Stimulated activated CD8-positive, alpha-beta memory T cell treated with anti-CD3 and anti-CD28 coated beads, Interleukin-7, amount 100 ng/mL, for 4 hours (primary cell): Measurements from ENCODE around the gene PDE4A.
"Not testable (repeated sequence)": the region's sequence is repeated elsewhere in the genome, so short reads cannot be mapped to it uniquely, and the experiment has no call there.

Experiments used
- DNase-seq, 2 donors: peaks; one replicate each; pipeline ENCODE4 v3.0.0-alpha.2; 2020; ENCODE audit warnings: low read depth in 2 of 2

The PDE4A gene

DNA sequence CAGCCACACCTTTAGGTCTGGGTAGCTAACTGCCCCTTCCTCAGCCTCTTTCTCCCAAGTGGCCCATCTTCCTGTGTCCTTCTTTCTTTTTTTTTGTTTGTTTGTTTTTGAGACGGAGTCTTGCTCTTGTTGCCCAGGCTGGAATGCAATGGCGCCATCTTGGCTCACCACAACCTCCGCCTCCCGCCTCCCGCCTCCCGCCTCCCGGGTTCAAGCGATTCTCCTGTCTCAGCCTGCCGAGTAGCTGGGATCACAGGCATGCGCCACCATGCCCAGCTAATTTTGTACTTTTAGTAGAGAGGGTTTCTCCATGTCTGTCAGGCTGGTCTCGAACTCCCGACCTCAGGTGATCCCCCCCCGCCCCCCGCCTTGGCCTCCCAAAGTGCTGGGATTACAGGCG is 41.7 kb downstream of the PDE4A start:
- DNase-seq, result not testable (repeated sequence)

- DNase-seq, result no peak
Observed at GRCh38 chr19:10462557-10462956, 42.2 kb downstream of the PDE4A start.

GRCh38 chr19:10464456-10464855 is 44.1 kb downstream of the PDE4A start:
- no peak for DNase-seq

- no peak for DNase-seq
Observed at GRCh38 chr19:10467104-10467706, 46.9 kb downstream of the PDE4A start.

GRCh38 chr19:10468133-10468532 is 47.8 kb downstream of the PDE4A start:
- DNase-seq, result no peak

GRCh38 chr19:10471909-10472308 is 51.6 kb downstream of the PDE4A start:
- DNase-seq, result no peak

- DNase-seq, result no peak
Observed at GRCh38 chr19:10473192-10473591, 52.9 kb downstream of the PDE4A start.

- DNase-seq, result no peak
Observed at GRCh38 chr19:10474962-10475451, 54.7 kb downstream of the PDE4A start.

DNA sequence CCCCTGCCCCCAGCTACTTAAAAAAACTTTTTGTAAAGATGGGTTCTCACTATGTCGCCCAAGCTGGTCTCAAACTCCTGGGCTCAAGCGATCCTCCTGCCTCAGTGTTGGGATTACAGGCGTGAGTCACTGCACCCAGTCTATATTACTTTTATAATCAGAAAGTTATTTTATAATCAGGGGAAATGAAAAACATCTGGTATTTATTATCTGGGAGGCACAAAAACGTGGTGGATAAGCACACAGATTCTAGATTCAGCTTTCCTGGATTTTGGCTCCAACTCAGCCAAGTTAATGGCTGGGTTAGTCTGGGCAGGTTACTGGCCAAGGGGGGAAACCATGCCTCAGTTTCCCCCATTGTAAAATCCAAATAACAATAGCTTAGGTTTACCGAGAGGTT is 58.1 kb downstream of the PDE4A start:
- no peak for DNase-seq

DNA sequence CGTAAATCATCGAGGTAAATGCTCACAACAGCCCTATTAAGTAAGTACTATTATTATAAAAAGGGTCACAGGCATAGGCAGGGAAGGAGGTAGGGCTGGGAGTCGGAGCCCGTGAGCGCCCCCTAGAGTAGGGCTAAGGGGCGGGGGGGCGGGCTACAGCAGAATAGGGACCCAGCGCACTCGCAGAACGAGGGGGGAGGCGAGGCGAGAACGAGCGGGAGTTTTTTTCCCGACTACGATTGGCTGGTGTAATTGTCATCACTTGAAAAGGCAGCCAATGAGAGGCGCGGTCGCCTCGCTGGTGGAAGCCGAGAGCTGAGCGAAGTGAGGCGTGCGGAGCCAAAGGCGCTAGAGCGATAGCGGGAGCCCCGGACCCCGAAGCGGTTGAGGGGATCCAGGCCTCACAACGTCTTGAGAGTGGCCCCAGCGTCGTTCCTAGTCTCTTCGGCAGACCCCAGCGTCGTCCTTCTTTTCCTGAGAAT is 58.6 kb downstream of the PDE4A start:
- DNase-seq, result peak; percentile 85 to 87

DNA sequence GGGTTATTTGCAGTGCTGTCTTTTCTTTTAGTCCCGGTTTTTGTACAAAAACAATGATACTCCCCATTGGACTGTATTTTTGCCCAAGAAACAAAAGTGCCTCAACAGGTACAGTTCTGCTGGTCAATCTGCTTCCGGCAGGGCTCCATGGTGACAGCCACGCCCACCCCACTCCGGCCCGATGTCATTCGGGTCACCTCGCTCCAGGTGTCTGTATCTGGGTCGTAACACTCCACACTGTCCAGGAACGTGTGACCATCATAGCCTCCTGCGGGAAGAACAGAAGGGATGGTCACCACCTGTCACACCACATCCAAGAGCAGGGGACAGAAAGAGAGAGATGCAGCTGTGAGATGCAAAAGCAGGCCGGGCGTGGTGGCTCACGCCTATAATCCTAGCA is 66.2 kb downstream of the PDE4A start:
- no peak for DNase-seq

GRCh38 chr19:10491472-10492047 is 71.2 kb downstream of the PDE4A start:
- DNase-seq, result no peak

DNA sequence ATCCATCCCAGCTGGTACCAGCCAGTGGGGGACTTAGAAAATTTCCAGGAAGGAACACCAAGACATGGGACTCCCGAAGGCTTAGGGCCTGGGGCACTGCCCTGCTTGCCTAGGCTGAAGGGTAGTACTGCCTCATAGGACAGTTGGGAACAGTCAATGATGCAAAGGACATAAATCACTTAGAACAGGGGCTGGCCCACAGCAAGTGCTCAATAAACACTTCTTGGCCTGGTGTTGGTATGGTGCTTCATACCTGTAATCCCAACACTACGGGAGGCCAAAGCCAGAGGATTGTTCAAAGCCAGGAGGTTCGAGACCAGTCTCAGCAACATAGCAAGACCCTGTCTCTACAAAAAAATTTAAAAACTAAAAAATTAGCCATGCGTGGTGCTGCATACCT is 77.0 kb downstream of the PDE4A start:
- DNase-seq, result no peak

GRCh38 chr19:10499550-10500246 is 79.4 kb downstream of the PDE4A start:
- DNase-seq, result no peak

DNA sequence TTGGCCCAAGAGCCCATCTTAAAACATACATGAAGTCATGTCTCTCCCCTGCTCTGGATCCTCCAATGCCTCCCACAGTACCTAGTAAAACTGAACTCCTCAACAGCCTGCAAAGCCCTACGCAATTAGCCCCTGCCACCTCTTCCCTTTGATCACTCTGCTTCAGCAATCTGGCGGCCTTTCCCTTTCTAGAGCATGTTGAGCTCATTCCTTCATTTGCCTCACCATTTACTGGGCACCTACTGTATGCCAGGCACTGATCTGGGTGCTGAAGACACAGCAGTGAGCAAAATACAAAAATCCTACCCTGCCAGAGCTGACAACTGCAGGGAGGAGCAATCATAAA is 79.9 kb downstream of the PDE4A start:
- no peak for DNase-seq

DNA sequence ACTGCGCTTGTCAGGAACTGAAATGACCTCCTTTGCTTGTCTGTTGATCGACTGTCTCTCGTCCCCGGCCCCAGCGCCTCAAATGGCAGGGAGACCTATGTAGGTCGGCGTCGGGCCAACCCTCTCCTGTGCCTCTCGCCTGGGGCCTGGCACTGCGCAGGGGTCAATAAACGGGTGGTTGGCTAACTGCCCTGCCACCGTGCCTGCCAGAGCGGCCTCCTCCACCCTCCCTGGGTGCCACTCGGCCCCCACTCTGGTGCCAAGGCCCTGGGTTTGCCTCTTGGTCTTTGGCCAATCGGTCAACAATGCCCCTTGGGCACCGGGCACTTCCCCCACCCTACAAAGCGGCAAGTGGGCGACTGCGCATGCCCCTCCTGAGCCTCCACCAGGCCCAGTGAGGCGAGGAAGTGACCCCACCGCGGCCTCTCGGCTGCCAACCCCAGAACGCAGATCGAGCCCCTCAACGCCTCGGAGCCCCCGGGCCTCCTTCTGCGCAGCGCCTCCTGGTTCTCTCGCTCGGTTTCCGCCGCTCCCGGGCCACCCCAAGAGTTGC is 81.7 kb downstream of the PDE4A start:
- DNase-seq, result peak in 1 of 2 donors; percentile 34

DNA sequence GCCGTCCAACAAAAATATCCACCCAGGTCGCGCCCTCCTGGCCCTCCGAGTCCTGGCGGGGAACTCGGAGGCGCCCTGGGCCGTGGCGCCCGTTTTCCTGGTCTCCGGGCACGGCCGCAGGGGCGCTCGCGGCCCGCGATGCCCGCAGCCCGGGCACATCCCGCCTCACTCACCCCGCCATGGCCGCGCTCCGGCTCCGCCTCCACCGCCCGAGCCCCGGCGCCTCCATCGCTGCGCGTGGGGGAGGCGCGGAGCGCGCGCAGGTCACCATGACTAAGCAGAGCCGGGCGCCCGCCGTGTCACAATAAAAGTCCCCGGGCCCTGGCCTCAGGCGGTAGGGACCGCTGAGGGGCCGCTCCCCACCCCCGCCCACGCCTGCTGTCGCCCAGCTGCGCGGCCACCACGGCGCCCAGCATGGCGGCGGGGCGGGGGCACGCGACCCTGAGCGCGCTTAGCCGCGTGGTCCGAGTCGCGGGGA is 82.2 kb downstream of the PDE4A start:
- peak; percentile 78 to 88 for DNase-seq

DNA sequence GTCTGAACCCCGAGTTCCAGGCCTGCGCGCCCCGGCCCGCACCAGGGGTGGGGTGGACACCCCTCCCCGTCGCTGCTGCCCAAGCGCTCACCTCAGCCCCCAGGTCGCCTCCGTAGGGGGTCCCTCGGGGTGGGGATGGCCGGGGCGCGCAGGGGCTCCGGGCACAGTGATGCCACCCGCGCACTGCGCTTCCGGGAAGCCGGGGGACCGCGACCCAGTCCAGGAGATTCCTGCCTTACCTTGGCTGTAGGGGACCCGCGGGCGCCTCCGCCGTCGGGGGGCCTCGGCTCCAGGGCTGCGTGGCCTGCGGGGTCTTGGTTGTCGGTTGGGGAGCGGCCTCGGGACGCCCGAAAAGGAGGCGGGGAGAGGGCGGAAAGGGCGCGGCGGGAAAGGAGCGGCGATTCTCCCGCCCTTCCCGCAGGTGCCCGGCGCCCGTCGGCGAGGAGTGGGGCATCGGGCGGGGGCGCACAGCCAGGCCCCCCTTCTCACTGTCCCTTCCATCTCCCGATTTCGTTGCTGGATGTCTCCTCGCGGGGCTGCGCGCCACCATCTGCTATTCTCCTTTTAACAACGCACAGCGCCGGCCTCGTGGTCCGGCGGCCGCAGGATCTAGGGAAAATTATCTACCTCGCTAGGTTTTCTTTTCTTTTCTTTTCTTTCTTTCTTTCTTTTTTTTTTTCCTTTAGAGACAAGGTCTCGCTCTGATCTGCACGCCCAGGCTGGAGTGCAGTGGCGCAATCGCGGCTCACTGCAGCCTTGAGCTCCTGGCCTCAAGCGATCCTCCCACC is 82.9 kb downstream of the PDE4A start, which contains the start of gene KEAP1:
Gene KEAP1 (minus strand): TSS at position 355 of the 788 bp plus-strand sequence. CDS start 3,323 bp downstream, outside the sequence.
- no peak for DNase-seq

DNA sequence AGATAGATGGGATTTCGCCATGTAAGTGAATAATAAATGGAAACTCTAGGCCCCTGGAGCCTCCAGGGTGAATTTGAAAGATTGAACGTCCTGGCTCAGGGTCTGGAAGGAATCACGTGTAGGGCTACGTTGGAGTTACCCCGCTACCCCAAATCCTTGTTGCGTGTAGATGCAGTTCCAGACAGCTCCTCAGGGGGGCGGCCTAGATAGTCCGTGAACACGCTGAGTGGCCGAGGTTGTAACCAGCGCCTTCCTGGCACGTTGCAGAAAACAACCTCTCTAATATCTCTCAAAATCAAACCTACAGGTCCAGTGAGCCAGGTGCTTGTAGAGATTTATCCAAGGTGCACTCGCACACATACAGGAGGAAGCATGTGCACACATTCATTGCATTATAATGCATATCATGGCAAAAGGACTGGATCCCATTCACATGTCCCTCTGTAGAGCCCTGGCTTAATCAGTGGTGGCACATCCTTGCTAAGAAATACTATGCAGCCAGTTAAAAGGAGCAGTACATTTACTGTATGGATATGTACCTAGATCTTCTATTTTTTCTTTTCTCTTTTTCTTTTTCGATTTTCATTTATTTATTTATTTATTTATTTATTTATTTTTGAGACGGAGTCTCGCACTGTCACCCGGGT is 85.4 kb downstream of the PDE4A start:
- DNase-seq, result peak; percentile 64 to 67

DNA sequence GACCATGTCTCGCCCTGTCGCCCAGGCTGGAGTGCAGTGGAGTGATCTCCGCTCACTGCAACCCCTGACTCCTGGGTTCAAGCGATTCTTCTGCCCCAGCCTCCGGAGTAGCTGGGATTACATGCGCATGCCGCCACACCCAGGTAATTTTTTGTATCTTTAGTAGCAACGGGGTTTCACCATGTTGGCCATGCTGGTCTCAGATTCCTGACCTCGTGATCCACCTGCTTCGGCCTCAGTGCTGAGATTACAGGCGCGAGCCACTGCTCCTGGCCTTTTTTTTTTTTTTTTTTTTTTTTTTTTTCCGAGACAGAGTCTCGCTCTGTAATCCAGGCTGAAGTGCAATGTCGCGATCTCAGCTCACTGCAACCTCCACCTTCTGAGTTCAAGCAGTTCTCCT is 87.7 kb downstream of the PDE4A start:
- DNase-seq, result no peak

- no peak for DNase-seq
Observed at GRCh38 chr19:10508707-10509106, 88.4 kb downstream of the PDE4A start.
